Right ventricle myocardium inferior (tissue), 1 donor: ENCODE results near the gene OR6S1. TPM values are rescaled to one million over a fixed set of nuclear protein-coding genes. Genes with fewer than 3 reads are reported as not detected.
"Not testable (repeated sequence)": the region's sequence is repeated elsewhere in the genome, so short reads cannot be mapped to it uniquely, and the experiment has no call there.

Source experiments
- ATAC-seq: fragments of 200-7000 bp; cut with Tn5 transposase; one replicate; pipeline ENCODE4 v1.9.1; 2020; ENCODE audit warnings: mild to moderate bottlenecking, moderate library complexity
- DNase-seq: peaks from one replicate; pipeline ENCODE4 v3.0.0; 2021; ENCODE audit errors: missing footprints
- intact Hi-C: fragments of 100-400 bp; cut with DNase I; formaldehyde crosslinking; loops from one replicate; pipeline ENCODE4 v1.11.0; 2022
- total RNA-seq: library from RNA; stranded (reverse); fragmentation: NEBNext Ultra II Directional; extraction: Animal tissue kit (Norgen Biotek cat#: 25700); gene quantifications from one replicate; pipeline ENCODE4 v1.2.1, GENCODE V29; 2021
- donor health status: DM: no; HTN: yes; CAD: no; lungs with severe emphysema.

The OR6S1 gene
- total RNA-seq, 1 donor from 2014 or later = not detected

GRCh38 chr14:20679907-20680306 is 38.4 kb upstream of the OR6S1 start:
- intact Hi-C loops = loop anchor here (5.0 kb wide), 6 partner anchors 53 to 422 kb away; partner anchors contain the start of genes CCNB1IP1, PIP4P1, RNASE7 and TEP1
- ATAC-seq (no peak), DNase-seq (no peak)

DNA sequence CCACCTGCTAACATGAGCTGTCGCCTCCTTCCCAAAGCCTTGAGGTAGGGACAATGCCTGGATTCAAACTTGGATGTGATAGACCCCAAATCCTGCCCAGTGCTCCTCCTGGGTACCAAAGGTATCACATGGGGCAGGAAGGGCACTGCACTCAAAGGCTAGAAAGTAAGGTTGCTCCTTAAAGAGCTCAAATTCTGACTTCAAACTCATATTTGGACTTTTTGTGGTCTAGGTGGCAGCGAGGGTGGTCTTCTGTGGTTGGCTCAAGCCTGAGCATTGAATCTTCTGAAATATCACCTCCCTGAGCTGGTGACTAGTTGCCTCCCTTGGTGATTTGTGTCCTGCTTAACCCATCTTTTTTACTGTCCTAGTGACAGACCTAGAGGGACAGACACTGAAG is 34.6 kb upstream of the OR6S1 start:
- DNase-seq (no peak), ATAC-seq (no peak)
- intact Hi-C loops = no loop called here

DNA sequence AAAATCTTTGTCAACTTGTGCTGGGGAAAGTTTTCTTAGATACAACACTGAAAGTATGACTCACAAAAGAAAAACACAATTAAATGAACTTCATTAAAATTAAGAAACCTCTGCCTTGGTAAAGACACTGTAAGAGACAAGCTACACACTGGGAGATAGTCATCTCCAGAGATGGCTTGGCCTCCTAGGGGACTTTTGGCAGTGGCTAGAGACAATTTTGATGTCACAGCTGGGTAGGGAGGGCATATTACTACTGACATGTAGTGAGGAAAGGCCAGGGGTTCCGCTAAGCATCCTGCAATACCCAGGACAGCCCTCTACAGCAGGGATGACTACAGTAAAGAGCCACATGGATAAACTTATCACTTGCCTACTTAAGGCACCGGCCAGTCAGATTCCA is 34.2 kb upstream of the OR6S1 start:
- no peak for DNase-seq
- intact Hi-C loops = no loop called here
- no peak for ATAC-seq

DNA sequence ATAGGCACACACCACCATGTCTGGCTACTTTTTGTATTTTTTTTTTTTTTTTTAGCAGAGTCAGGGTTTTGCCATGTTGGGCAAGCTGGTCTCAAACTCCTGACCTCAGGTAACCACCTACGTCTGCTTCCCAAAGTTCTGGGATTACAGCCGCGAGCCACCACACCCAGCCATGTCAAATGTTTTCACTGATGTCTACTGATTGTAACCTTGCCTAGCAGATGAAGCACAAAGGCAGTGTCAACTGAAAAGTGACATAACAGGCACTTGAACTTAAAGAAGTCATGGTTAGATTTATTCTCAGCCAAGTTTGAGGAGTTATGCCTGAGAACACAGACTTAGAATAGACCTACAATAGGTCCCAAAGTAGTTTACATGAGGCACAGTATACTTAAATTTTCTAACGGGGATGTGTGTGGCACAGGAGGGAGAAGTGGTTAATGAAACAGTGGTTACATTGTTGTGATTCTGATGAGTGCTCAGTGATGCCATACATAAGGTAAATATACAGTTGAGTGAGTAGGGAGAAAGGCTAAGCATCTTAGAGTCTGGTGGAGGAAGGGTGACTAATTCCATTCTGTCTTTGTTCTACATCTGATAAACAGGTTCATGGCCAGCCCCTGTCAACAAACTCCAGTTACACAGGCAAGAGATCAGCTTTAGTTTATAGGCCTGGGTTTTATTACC is 30.2 kb upstream of the OR6S1 start:
- no peak for DNase-seq
- no peak for ATAC-seq
- intact Hi-C loops = no loop called here

DNA sequence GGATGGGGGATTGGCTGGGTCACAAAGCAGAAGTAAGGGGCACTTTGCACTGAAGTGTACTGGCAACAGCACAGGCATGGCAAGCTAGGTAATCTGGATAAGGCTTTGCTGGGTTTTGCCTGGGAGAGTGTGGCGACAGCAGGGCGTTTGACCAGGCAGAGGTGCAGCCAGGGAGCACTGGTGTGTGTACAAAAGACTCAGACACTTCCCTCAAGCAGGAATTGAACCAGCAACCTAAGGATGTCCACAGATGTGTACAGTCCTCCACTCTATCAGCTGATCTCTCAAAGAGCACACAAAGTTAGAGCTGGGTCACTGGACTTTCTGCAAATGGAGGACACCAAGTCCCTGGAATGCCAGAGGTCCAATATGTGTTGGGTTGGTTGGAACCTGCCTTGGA is 27.5 kb upstream of the OR6S1 start:
- intact Hi-C loops = no loop called here
- DNase-seq (no peak), ATAC-seq (no peak)

DNA sequence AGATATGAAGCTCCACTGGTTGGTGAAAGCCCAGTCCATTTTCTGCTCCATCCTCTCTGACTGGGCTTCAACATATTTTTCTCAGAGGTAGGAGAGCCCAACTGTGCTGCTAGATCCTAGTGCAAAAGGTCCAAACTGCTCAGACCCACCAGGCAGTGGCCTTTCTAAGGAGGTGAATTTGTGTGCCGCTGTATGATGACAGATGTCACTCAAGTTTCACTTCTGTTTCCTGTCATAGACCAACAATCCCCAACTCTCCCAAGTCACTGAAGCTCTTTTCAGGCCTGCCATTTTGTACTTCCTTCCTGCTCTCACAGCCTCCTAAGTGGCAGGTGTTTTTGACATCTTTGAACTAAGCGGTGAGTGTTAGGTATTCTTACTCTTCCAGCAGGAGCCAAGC is 26.5 kb upstream of the OR6S1 start:
- intact Hi-C loops = no loop called here
- no peak for ATAC-seq

DNA sequence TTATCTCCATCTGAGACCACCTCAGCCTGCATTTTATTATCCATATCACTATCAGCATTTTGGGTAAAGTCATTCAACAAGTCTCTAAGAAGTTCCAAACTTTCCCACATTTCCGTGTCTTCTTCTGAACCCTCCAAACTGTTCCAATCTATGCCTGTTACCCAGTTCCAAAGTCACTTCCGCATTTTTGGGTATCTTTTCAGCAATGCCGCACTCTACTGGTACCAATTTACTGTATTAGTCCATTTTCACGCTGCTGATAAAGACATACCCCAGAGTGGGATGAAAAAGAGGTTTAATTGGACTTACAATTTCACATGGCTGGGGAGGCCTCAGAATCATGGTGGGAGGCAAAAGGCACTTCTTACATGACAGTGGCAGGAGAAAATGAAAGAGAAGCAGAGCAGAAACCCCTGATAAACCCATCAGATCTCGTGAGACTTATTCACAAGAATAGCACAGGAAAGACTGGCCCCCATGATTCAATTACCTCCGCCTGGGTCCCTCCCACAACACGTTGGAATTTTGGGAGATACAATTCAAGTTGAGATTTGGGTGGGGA is 25.0 kb upstream of the OR6S1 start:
- intact Hi-C loops, DNase-seq, ATAC-seq: not testable (repeated sequence)

More for the DNA sequence above, 26.5 kb upstream of the OR6S1 start:
- no peak for DNase-seq

- peak; percentile 77 for DNase-seq
- intact Hi-C loops = no loop called here
- ATAC-seq = no peak
Observed at GRCh38 chr14:20662968-20663732, 21.7 kb upstream of the OR6S1 start.

DNA sequence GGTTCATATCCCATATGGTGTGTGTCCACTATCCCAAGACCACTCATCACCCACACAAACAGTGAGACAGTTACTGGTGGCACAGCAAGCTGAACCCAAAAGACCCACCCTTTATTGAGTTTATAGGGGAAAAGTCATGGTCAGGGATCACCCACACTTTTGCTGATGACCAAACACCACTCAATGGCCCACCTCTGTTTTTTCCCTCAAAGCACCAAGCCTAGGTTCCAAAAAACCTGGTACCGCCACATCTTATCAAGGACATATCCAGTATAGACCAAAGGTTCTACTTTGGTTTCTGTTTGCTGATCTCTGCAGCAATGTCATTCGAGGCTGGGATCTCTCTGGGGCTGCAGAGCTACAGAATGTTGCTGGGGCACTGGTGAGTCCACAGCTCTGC is 19.7 kb upstream of the OR6S1 start:
- DNase-seq (no peak), ATAC-seq (no peak)
- intact Hi-C loops = no loop called here

DNA sequence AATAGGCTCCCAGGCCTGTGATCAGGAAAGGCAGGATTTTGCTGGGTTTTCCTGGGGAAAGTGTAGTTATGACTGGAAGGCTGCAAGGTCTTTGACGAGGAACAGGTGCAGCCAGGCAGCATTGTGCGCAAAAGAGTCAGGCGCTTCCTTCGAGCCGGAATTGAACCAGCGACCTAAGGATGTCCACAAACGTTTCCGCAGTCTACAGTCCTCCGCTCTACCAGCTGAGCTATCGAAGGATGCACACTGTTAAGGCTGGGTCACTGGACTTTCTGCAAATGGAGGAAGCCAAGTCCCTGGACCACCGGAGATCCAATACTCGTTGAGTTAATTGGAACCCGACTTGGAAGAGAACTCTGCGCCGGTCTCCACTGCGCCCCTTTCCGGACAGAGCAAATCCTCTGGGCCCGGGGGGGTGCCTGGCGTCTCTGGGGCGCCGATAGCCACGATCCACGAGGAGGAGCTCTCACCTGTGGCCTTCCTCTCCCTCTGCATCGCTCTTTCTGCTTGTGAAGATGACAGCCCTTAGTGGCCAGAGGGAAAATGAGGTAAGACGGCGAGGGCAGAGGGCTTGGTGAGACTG is 18.4 kb upstream of the OR6S1 start:
- ATAC-seq (no peak), DNase-seq (no peak)

DNA sequence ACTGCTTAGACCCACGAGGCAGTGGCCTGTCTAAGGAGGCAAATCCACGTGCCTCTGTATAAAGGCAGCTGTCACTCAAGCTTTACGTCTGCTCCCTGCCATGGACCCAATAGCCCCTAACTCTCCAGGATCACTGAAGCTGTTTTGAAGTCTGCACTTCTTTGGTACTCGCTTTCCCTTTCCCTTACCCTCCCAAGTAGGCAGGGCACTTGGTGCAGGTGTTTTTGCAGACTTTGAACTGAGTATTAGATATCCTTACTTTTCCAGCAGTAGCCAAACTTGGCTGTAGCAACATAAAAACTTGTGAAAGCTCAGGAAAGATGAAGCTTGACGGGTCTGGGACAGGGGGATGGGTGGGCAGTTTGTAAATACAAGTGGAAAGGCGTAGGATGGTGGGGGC is 17.8 kb upstream of the OR6S1 start:
- ATAC-seq (no peak), DNase-seq (no peak)
- intact Hi-C loops = no loop called here

More for the DNA sequence above, 18.4 kb upstream of the OR6S1 start:
- intact Hi-C loops = no loop called here

DNA sequence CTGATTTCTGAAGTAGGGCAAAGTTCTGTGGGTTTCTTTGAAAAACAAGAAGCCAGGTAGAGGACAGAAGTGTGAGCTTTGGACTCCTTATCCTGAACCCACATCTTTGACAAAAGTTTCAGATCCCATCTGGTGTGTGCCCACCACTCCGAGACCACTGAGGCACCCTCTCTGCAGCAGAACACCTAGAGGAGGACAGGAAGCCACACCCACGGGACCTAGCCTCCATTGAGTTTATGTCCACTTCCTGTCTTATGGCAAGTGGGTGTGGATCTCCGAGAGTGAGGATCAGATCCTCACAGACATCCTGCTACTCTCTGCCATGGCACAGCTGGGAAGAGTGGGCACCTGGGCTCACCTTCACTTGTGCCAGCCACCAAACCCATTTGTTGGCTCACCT is 16.8 kb upstream of the OR6S1 start:
- DNase-seq (no peak), ATAC-seq (no peak)
- intact Hi-C loops = no loop called here

DNA sequence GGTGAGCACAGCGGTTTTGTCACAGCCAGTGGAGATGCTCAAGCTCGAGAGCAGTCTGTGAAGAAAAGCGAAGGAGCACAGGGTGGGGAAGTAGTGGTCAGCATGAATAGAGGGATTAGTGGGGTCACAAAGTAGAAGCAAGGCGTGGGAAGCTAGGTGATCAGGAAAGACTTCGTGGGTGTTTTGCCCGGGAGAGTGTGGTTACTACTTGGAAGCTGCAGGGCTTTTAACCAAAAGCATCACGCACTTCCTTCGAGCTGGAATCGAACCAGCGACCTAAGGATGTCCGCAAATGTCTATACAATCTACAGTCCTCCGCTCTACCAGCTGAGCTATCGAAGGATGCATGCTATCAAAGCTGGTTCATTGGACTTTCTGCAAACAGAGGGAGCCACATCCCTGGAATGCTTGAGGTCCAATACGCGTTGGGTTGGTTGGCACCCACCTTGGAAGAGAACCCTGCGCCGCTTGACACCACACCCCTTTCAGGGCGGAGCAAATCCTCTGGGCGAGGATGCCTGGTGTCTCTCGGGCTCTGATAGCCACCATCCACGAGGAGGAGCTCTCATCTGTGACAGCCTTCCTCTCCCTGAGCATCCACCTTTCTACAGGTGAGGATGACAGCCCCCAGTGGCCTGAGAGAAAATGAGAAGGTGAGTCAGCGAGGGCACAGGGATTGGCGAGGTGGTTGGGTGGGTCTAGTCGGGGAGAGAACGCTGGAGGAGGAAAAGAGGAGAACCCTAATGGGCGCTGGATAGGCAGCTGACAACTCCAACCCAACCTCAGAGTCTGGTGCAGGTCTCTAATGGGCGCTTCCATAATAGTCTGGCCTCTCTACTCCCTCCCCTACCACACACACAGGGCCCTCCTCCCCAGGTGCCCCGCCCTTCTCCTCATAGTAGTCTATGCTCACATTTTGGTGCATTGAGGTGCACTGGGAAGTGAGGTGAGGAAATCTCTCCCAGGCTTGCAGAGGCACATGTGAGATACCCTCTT is 16.0 kb upstream of the OR6S1 start:
- intact Hi-C loops = no loop called here
- DNase-seq = no peak
- ATAC-seq = no peak

DNA sequence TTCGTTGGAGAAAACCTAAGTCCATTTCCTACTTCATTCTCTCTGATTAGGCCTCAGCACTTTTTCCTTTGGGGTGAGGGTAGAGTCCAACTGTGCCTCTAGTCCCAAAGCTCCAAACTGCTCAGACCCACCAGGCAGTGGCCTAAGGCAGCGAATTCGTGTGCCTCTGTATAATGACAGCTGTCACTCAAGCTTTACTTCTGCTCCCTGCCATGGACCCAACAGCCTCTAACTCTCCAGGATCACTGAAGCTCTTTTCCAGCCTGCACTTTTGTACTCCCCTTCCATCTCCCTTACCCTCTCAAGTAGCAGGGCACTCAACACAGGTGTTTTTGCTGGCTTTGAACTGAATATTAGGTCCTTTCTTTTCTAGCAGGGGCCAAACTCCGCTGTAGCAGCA is 14.8 kb upstream of the OR6S1 start:
- ATAC-seq (no peak), DNase-seq (no peak)
- intact Hi-C loops = no loop called here

DNA sequence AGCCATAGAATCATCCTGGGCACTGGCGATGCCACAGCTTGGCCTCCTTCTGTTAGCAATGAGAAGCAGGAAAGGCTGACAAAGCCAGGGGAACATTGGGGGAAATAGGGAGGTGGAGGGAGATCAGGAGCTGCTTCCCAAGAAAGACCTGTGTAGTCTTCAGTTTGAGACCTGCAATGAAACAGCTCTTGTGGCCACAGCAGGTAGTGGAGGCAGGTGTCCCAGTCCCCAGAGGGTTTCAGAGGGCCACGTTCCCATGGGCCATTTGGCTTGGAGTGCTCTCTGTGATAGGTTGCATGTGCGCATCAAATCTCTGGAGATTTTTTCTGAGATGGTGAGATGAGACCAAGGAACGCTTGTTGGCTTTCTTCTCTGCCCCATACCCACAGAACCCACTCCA is 14.4 kb upstream of the OR6S1 start:
- no peak for DNase-seq
- ATAC-seq = no peak
- intact Hi-C loops = no loop called here

- DNase-seq (no peak), ATAC-seq (no peak)
- intact Hi-C loops = no loop called here
Observed at GRCh38 chr14:20652996-20653975, 11.8 kb upstream of the OR6S1 start.

DNA sequence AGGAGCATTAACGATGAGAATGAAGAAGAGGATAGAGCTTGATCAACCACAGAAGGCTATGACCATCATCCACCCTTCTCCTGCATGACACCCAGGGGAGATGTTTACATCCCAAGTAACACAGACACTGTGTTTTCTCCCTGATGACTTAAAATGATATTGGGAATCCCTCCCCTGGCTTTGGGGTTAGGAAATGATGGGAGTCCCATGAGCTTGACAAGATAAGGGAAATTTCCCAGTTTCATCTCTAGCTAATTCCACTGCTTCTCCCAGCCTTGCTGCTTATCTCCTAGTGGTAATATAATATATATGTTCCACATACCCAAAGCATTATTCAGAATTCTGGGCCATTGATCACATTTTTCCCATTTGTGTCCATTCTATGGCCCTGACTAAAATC is 4.0 kb upstream of the OR6S1 start:
- ATAC-seq (no peak), DNase-seq (no peak)
- intact Hi-C loops = no loop called here

- intact Hi-C loops = no loop called here
- DNase-seq (no peak), ATAC-seq (no peak)
Observed at GRCh38 chr14:20644520-20644919, 3.0 kb upstream of the OR6S1 start.
